GOT3 (cell line): ENCODE measurements around the gene DPP8.
A peak's percentile ranks its signal among the peaks of the same experiment; 100 is the strongest.
"Not testable (repeated sequence)": the region's sequence is repeated elsewhere in the genome, so short reads cannot be mapped to it uniquely, and the experiment has no call there.

Experiments used
- DNase-seq: peaks from one replicate; lab custom pipeline; 2025; ENCODE audit warnings: mixed read lengths; lab: John Stamatoyannopoulos, UW

DPP8 gene

DNA sequence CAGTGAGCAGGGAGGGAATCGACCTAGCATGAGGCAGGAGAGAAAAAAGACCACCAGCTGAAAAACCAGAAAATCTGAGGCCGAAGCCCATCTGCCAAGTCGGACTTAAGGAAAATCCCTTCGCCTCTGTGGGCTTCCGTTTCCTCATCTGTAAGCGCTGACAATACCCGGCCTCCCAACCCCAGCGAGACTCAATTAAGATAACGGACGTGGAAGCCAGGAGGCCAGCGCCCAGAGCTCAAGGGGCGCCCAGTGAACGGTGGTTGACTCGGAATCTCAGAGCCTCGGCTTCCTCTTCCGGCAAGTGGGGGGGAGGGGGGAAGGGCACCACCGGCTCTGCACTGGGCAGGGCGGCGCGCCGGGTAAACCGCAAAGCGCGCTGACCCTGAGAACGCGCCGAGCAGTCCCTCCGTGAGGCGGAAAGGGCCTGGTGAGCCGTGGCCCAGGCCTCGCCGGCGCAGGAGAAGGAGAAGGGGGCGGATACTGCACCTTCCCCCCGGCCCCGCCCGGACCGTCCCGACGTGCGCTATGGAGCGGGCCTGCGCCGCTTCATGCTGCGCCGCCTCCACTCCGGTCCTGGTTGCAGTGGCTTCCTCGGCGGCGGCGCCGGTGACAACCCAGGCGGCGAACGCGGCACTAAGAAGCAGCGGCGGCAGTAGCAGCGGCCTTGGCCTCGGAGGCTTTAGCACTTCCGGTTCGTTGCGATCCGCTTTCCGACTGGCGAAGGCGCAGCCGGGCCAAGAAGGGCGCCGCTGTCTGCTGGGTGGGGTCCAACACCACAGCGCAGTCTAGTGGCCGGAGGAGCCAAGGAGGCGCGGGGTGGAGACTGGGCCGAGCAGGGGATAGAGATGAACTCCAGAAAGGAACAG, at the start of gene DPP8:
DPP8 (minus strand) TSS at position 693 of the 869 bp plus-strand sequence. CDS start 5,136 bp downstream, outside the sequence.
- peak; percentile 83 for DNase-seq

DNA sequence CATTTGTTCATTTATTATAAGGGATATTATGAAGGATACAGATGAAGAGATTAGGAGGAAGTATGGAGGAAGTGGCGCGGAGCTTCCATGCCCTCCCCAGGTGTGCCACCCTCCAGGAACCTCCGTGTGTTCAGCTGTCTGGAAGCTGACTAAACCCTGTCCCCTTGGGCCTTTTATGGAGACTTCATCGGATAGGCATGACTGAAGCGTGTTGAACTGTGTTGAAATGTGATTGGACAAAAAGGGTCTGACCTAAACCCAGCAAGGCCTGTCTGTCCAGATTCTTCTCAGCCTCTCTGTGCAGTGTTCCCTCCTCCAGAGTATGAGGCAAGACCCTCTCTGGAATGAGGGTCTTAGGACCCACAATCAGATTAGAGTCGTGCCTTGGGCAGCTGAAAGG, 44.4 kb upstream of the DPP8 start:
- DNase-seq: no peak

DNA sequence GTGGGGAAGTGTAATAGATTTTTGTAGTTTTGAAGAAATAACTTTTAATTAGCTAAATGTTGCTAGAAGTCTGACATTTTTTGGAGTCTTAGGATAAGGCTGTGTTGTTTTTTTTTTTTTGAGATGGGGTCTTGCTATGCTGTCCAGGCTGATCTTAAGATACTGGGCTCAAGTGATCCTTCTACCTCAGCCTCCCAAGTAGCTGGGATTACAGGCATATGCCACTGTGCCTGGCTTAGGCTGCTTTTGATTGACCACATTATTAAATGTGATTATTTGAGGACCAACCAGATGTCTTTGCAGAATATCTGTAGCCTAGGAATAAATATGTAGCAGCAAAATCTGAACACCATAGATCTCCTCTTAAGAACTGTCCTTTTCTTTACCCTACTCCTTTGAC, 42.5 kb upstream of the DPP8 start:
- no peak for DNase-seq

DNA sequence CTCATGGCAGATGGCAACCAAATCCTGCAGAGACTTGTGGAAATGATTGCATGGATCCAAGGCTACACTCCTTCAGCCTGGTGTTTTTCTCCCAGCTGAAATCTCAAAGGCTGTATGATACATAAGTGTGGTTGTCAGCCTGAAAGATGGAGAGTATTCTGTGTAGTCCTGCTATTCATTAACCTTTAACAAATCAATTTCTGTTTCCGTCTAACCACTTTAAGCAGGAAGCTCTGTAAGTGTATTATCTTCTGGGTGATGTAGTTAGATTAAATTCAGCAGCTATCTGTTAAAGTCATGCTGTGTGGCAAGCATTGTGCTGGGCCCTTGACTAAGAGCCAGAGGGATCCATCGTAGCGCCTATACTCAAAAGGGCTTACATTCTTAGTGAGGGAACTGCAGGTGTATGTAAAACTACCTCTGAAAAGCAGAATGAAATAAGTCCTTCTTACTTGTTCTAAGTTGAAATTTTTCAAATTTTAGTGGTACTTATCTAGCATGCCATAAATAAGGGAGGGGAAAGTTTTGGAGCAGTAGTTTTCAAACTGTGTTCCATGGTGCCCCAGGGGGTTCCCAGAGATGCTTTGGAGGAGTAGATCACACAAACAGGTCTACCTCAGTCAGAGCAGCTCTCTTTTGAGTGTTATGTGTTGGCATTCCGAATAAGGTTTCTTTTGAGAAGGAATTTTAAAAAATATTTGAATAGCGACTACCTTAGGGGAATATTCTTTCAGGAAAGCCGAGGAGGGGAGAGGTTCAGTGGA, 41.7 kb upstream of the DPP8 start:
- DNase-seq: no peak

DNA sequence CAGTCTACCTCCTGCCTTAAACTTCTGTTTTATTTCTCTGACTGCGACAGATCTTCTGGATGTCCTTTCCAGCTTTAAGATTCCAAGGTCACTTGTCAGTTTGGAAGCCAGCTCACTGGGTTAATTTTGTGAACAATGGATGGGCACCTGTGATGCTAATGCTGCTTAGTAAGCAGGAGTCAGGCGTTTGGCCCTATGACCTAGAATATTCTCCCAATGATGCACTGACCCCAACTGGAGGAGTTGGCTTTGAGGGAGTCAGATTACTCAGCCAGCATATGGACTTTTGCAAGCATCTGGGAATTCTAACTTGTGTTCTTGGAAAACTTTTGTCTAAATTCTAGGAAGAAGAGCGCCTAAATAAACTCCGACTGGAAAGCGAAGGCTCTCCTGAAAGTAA, 40.8 kb upstream of the DPP8 start:
- DNase-seq: no peak

DNA sequence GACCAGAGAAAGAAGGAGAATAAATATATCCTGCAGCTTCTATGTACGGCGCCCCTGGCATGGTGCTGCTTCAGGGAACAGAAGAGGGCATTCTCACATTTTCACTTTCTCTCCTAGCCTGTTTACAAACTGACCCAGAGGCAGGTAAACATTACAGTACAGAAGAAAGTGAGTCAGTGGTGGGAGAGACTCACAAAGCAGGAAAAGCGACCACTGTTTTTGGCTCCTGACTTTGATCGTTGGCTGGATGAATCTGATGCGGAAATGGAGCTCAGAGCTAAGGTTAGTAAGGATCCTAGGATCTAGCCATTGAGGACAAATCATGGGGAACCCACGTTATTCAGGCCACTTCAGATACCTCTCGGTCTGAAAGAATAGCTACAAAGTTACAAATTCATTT, 39.1 kb upstream of the DPP8 start:
- no peak for DNase-seq

DNA sequence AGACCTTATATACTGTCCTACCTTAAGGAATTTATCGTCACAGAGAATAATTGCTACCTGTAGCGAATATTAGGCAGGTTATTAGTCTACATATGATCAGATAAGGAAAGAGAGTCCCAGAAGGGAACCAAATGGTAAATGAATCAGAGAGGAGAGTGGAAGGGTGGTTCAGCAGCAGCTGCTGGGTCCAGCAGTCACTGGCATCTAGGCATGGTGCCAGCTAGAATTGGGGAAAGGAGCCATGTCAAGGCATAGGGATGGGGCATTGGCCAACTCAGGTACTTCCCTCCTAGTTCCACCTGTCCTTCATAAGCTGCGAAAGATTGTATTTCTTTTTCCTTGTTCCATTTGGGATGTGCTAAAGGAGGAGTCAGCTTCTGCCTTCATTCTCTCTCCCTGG, 36.2 kb upstream of the DPP8 start:
- DNase-seq: no peak

DNA sequence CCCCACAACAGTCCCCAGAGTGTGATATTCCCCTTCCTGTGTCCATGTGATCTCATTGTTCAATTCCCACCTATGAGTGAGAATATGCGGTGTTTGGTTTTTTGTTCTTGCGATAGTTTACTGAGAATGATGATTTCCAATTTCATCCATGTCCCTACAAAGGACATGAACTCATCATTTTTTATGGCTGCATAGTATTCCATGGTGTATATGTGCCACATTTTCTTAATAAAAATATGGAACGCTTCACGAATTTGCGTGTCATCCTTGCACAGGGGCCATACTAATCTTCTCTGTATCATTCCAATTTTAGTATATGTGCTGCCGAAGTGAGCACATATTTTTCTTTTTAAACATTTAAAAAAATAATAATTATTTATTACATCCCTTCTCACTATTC, 35.4 kb upstream of the DPP8 start:
- DNase-seq: not testable (repeated sequence)

DNA sequence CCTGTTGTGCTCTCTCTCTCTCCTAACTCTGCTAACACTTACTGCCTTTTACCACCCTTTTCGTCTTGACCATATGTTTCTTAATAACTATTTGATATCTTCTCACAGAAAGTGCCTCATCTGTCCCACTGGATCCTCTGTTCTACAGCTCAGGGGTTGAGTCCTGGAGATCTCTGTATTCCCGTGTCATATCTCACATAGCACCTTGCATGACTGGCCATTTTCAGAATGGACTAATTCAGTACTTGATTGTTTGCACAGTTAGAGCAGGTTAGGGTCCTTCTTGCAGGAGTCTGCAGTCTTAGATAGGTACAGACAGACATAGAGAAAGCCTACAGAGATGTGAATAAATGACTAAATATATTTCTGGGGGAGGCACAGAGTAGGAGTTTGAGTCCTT, 33.7 kb upstream of the DPP8 start:
- no peak for DNase-seq

DNA sequence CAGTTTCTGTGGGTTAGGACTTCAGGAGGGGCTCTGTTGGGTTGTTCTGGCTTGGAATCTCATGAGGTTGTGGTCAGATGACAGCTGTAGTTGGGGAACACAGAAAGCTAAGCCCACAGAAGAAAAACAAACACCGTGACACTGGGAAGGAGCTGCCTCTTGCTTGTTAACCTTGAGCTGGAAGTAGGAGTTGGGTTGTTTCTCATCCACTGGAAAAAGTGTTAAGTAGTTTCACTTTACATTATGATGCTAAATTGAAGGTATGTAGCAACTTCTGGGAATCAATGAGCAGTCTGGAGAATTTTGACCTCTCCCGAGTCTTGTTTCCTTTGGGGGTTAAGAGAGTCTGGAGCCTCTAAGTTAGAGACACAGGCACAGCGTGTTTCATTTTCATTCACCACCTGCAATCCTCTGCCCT, 33.2 kb upstream of the DPP8 start:
- no peak for DNase-seq

DNA sequence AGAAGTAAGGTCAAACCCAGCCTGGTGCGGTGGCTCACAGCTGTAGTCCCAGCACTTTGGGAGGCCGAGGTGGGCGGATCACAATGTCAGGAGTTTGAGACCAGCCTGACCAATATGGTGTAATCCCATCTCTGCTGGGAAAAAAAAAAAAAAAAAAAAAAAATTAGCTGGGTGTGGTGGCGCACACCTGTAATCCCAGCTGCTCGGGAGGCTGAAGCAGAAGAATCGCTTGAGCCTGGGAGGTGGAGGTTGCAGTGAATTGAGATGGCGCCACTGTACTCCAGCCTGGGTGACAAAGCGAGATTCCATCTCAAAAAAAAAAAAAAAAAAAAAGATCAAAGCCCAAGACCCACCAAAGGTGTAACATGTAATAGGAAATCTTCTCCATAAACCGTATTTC, 31.8 kb upstream of the DPP8 start:
- not testable (repeated sequence) for DNase-seq

DNA sequence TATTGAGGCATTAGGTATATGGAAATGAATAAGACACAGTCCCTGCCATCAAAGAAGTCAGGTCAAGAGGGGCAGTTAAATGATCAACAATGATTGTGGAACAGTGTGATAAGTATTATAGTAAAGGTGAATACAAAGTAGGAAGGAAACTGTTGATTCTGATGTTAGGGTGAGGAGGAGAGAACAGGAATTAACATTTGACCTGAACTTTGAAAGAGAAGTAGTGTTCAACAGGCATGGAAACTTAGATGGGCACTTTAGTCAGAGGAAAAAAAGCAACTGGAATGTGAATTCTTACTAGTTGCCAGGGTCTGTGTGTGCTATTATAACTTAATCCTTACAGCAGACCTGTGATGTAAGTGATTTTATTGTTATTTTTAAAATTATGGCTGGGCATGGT, 30.4 kb upstream of the DPP8 start:
- no peak for DNase-seq

DNA sequence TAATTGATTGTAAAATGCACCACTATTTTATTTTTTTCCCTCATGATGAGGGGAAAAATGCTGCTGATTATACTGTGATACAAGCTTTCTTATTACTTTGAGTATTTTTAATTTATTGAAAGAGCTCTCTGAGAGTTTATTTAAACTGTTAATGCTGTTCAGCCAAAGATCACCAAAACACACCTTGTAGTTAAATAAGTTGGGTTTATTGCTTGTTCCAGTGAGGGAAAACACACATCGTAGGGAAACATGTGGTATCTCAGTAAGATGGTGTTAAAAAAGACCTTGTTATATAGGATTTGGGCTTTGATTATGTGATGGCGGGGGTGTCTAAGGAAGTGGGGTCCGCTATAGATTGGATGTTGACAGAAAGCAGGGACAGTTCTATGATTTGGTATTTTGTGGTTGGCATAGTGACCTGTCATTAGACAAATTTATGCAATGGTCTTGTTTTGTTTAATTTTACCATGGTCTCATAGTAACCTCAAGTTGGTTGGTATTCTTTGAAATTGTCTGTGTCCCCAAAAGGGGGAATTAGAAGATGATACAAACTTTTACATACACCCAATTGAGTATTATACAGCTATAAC, 23.8 kb upstream of the DPP8 start:
- no peak for DNase-seq

DNA sequence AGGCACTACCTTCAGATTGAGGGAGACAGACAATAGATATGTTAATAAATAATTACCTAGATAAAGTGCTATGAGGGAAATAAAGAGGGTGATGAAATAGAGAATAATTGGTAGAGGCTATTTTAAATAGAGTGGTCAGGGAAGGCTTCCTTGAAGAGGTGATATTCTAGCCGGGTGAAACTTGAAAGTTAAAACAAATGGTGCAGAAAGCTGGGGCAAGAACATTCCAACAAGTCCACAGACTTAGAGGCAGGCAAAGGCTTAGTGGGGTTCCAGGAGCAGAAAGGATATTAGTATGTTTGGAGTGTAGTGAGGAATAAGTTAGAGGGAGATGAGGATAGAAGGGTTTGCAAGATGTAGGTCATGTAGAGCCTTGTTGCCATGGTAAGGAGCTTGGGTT, 22.8 kb upstream of the DPP8 start:
- no peak for DNase-seq

DNA sequence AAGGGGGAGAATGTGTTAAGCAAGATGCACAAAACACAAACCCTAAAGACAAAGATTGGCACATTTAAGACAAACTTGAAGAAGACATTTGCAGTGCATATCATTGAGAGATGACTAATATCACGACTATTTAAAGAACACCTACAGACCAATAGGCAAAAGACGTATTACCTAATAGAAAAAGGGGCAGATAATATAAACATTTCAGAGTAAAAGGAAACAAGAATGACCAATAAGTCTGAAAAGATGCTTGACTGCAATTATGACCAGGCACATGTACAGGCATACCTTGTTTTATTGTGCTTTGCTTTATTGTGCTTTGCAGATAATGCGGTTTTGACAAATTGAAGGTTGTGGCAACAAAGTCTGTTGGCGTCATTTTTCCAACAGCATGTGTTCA, 17.7 kb upstream of the DPP8 start:
- DNase-seq: no peak

DNA sequence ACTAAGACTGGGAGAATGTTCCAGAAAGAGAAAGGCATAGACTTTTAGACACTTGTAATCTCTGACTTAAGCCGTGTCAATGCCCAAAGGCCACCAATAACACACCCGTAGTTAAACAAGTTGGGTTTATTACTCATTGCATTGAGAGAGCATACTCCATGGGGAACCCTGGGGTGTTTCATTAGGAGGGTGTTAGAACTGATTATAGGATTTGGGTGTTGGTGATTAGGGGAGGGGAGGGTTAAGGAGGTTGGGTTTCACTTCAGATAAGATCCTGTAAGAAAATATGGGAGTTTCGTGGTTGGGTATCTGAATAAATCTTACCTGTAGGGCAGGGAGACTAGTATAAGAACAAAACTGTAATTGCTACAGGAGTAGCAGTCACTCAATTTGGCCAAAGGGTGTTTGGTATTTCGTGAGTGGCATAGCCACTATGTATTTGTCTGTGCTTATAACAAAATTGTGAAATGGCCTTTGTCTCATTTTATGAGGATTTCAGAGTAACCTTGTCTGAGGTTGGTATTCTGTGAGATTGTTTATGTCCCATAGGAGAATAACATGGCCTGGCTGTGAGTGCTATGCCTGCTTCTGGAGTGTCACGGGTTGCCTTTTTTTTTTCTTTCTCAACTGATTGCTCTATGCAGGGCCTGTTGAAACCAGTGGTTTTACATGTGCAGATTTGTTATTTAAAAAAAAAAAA, 15.7 kb upstream of the DPP8 start:
- no peak for DNase-seq

DNA sequence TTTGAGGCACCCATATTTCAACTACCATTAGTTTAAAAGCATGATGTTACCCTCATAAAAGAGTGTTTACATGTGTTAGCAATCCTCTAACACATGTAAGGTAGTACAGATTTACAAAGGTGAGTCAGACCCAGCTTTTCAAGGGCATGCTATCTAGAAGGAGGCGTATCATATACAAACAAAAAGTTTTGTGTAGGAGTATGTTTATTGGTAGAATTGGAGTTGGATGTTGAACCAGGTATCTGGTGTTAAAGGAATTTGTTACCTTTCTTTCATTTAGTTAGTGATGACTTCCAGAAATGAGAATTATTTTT, 15.2 kb upstream of the DPP8 start:
- DNase-seq: no peak

DNA sequence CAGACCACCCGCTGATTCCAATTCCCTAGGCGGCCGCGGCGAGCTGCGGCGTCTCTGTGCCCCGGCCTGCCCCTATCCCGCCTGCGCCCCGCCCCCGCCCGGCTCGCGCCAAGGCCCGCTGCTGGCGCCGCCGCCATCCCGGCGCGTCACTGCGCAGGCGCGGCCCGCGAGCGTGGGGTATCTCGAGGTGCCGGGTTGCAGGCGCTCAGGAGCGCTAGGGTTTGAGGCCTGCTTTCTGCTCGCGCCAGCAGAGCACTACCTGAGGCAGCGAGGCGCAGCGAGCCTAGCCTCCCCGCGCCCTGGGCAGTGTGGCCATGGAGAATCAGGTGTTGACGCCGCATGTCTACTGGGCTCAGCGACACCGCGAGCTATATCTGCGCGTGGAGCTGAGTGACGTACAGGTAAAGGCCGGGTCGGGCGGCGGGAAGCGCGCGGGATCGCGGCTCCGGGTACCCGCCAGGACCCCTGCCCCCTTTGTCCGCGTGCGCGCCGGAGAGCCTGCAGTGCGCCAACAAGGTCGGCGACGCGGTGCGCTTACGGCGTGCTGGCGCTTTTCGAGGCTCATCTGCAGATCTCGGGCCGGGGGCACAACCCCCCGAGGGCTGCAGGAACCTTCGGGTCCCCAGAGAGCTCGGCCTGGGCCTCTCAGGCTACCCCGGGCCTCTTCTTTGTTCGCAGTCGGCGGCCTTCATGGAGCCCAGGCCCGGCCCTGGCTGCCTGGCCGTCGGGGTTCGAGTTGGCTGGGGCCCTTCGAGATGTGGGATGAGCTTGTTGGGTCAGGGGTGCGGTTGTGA, 13.0 kb upstream of the DPP8 start, which contains the start of gene HACD3:
HACD3 (plus strand) TSS at position 146 of the 794 bp plus-strand sequence; CDS start at position 315, 169 bp downstream.
- peak; percentile 50 for DNase-seq

DNA sequence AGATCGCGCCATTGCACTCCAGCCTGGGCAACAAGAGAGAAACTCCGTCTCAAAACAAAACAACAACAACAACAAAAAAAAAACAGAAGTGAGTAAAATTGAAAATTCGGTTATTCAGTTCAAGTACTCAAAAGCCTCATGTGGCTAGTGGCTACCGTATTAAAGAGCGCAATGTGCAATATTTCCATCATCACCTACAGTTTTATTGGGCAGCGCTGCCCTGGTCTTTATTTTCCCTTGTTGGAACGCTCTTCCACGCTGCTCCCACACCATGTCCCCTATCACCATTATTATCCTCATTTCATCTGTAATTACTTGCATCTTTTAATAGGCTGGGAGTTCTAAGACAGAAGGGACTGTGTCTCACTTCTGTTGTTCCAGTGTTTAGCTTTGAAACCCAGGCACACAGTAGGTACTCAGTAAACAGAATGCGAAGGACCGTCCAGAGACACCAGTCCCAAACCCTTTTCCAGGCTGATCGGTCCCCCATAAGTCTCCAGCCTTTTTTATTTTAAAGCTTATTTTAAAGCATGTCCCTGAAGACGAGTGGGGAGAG, 12.4 kb upstream of the DPP8 start:
- no peak for DNase-seq

DNA sequence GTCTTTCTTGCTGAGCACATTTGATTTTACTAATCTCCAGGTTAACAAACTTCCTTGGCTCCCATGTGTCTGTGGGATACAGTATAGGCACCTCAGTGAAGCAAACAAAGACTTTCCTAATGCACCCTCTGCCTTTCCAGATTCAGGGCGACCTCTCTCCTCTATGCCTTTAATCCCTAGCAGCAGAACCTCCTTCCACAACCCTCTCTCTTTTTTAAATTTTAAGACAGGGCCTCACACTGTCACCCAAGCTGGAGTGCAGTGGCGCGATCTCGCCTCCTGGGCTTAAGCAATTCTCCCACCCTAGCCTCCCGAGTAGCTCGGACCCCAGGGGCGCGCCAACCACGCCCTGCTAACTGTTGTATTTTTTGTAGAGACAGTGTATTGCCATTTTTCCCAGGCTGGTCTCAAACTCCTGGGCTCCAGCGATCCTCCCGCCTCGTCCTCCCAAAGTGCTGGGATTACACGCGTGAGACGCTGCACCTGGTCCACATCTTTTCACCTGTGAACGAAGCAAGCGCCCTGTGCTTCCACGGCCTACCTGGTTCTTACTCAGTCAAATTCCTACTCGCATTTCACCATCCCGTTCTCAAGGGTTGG, 11.1 kb upstream of the DPP8 start:
- no peak for DNase-seq

DNA sequence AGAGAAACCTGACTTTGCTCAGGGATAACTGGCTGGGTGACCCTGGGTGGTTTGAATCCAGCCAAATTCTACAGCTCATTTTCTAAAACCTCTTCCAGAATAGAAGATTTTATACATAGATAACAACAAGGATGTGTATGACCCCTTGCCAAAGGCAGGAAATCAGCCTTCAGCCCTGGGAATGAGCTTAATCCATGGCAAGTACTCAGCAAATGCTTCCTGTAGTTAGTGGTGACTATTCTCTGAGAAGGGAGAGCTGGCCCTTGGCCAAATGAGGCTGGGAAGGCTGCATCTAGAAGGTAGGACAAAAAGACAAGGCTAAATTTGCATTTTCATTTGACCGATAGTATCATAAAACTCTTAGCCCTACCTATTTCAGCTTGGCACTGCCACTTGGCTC, 8.1 kb upstream of the DPP8 start:
- no peak for DNase-seq
